HL-60 (cell line): ENCODE measurements around the gene AFAP1.

Experiments
- DNase-seq, 2 experiments: peaks; one replicate each; pipeline ENCODE4 v3.0.0-alpha.2; 2010 to 2020; ENCODE audit warnings: low read depth in 1 of 2, low spot score in 1 of 2
- H3K27ac ChIP-seq: fragments of 250-450 bp; sonication (Bioruptor Pico); replicated peaks from 2 replicates; pipeline ENCODE4 v1.5.1; 2020; ENCODE audit warnings: mild to moderate bottlenecking, moderate library complexity
- H3K27me3 ChIP-seq: fragments of 250-450 bp; sonication (Bioruptor Pico); 2 replicates; pipeline ENCODE4 v1.5.1; 2021; ENCODE audit warnings: mild to moderate bottlenecking, moderate library complexity; ENCODE audit not compliant: insufficient read depth, poor library complexity, severe bottlenecking
- H3K4me3 ChIP-seq: replicated peaks from 2 replicates; pipeline ENCODE4 v1.5.1; 2011; ENCODE audit warnings: mild to moderate bottlenecking, control low read depth, low read length; ENCODE audit not compliant: insufficient read depth
- GABPA ChIP-seq: IDR thresholded peaks from 2 replicates; pipeline ENCODE4 v1.6.1; 2012; ENCODE audit warnings: low read depth
- POLR2AphosphoS5 ChIP-seq: IDR thresholded peaks from 2 replicates; pipeline ENCODE4 v1.6.1; 2012; ENCODE audit warnings: low read depth
- REST ChIP-seq: IDR thresholded peaks from 2 replicates; pipeline ENCODE4 v1.6.1; 2012; ENCODE audit warnings: low read depth; ENCODE audit not compliant: insufficient replicate concordance
- SPI1 ChIP-seq: IDR thresholded peaks from 2 replicates; pipeline ENCODE4 v1.6.1; 2012; ENCODE audit warnings: low read depth, mild to moderate bottlenecking, borderline replicate concordance
- TF ChIP-seq, protein P1 (sequence below): IDR thresholded peaks from one replicate; pipeline ENCODE4 v1.5.1; 2011; ENCODE audit warnings: low read length, control low read depth, inconsistent platforms; ENCODE audit not compliant: insufficient read depth

Gene AFAP1

GRCh38 chr4:7902101-7902553 lies 37.5 kb downstream of the AFAP1 start:
- Histone ChIP-seq H3K27me3 (no peaks in the 10 kb centered on the region), H3K4me3 (no peak overlapping the region), H3K27ac (no peak overlapping the region)
- no peak for DNase-seq
- TF ChIP-seq, protein P1, sequence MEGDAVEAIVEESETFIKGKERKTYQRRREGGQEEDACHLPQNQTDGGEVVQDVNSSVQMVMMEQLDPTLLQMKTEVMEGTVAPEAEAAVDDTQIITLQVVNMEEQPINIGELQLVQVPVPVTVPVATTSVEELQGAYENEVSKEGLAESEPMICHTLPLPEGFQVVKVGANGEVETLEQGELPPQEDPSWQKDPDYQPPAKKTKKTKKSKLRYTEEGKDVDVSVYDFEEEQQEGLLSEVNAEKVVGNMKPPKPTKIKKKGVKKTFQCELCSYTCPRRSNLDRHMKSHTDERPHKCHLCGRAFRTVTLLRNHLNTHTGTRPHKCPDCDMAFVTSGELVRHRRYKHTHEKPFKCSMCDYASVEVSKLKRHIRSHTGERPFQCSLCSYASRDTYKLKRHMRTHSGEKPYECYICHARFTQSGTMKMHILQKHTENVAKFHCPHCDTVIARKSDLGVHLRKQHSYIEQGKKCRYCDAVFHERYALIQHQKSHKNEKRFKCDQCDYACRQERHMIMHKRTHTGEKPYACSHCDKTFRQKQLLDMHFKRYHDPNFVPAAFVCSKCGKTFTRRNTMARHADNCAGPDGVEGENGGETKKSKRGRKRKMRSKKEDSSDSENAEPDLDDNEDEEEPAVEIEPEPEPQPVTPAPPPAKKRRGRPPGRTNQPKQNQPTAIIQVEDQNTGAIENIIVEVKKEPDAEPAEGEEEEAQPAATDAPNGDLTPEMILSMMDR = no peak
- TF ChIP-seq REST (no peak), GABPA (no peak)

DNA sequence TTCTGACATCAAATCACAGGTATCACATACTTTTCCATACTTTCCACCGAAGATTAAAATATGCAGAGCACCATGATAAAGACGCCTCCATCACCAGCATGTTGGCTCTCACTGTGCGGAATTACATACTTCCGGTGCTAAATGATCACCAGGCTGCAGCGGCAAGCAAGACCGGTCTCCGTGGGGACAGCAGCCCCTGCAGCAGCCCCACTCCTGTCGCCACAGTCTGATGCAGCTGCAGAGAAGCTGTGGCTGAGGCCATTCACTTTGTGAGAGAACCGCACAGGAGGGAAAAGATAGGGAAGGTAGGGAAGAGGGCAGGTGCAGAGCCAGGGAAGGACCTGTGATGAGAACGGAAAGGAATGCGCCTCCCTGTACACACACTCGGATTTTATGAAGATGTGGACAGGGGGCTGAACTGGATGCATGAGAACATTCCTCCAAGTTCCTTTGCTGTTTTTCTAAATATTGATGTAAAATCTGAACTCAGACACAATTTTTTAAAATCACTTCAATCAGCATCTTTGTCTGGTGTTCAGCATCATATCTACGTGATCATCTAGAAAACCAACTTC lies 38.3 kb downstream of the AFAP1 start:
- no peaks in the 10 kb centered on the region for H3K27me3 ChIP-seq
- TF ChIP-seq REST (no peak), SPI1 (no peak), POLR2AphosphoS5 (no peak), GABPA (no peak)
- TF ChIP-seq, protein P1 = no peak
- no peak overlapping the region for H3K4me3 ChIP-seq
- no peak overlapping the region for H3K27ac ChIP-seq
- DNase-seq = no peak

DNA sequence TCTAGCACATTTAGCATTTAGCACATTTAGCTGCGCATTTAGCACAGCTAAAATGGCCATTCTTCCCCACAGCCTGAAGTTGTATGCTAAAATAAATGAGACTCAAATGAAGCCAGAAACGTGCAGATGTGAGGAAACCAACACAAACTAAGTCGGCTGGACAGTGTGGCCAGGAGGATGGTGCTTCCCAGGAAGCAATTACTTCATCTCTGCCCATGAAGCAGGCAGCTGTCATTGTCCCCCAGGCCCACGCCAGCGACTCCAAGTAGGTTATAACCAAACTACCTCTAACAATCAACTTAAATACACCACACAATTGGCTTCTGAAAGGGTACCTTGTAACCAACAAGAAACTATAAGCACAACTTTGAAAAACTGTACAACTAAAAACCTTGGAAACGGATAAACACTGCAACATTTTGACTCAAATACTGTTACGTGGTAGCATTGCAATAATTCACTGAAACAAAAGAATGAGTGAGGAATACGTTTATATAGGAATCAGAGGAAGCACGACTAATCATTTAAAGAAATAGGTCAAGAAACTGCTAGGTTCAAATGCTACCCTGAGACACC lies 39.2 kb downstream of the AFAP1 start:
- peaks cover 3% of the 10 kb centered on the region for H3K27me3 ChIP-seq
- TF ChIP-seq, protein P1 = no peak
- TF ChIP-seq GABPA (no peak), REST (no peak), SPI1 (no peak), POLR2AphosphoS5 (no peak)
- DNase-seq = no peak
- no peak overlapping the region for H3K4me3 ChIP-seq
- no peak overlapping the region for H3K27ac ChIP-seq
